ENCODE results near the gene ATM.
"Not testable (repeated sequence)": the region's sequence is repeated elsewhere in the genome, so short reads cannot be mapped to it uniquely, and the experiment has no call there.

DNA sequence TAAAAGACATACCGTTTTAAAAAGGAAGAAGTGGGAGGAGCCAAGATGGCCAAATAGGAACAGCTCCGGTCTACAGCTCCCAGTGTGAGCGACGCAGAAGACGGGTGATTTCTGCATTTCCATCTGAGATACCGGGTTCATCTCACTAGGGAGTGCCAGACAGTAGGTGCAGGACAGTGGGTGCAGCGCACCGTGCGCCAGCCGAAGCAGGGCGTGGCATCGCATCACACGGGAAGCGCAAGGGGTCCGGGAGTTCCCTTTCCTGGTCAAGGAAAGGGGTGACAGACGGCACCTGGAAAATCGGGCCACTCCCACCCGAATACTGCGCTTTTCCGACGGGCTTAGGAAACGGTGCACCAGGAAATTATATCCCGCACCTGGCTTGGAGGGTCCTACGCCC, 150.6 kb downstream of the ATM start:
- TF ChIP-seq, protein P1, sequence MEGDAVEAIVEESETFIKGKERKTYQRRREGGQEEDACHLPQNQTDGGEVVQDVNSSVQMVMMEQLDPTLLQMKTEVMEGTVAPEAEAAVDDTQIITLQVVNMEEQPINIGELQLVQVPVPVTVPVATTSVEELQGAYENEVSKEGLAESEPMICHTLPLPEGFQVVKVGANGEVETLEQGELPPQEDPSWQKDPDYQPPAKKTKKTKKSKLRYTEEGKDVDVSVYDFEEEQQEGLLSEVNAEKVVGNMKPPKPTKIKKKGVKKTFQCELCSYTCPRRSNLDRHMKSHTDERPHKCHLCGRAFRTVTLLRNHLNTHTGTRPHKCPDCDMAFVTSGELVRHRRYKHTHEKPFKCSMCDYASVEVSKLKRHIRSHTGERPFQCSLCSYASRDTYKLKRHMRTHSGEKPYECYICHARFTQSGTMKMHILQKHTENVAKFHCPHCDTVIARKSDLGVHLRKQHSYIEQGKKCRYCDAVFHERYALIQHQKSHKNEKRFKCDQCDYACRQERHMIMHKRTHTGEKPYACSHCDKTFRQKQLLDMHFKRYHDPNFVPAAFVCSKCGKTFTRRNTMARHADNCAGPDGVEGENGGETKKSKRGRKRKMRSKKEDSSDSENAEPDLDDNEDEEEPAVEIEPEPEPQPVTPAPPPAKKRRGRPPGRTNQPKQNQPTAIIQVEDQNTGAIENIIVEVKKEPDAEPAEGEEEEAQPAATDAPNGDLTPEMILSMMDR (IDR thresholded peaks at IDR 0.05; ENCODE audit: low read depth, low read length, poor library complexity, severe bottlenecking) = not testable (repeated sequence)
- TF ChIP-seq EZH2phosphoT487 (IDR thresholded peaks at IDR 0.05; ENCODE audit: borderline replicate concordance, low read length) = not testable (repeated sequence)

All from DOHH2 (cell line).